Ovary (tissue), 3 donors: Measurements from ENCODE around the gene SBF2.

Experiments used
- EP300 ChIP-seq: sonication (generic); formaldehyde crosslinking; IDR thresholded peaks from one replicate; pipeline ENCODE4 v1.6.1; 2017; ENCODE audit warnings: antibody characterized with exemption
- POLR2A ChIP-seq: fragments of 450-650 bp; IDR thresholded peaks from one replicate; pipeline ENCODE4 v1.6.1; 2017; ENCODE audit warnings: antibody characterized with exemption, mild to moderate bottlenecking, moderate library complexity
- TF ChIP-seq, protein P1 (sequence below), 3 donors: fragments of 450-650 bp in 2 of 3; fragments of 200-600 bp in 1 of 3; IDR thresholded peaks; one replicate each; pipeline versions ENCODE4 v1.5.1 to v1.8.0; 2016 to 2022; ENCODE audit warnings: antibody characterized with exemption in 3 of 3, mild to moderate bottlenecking in 1 of 3
- donor health status: DM: no; HTN: no; CAD: no.

DNA sequence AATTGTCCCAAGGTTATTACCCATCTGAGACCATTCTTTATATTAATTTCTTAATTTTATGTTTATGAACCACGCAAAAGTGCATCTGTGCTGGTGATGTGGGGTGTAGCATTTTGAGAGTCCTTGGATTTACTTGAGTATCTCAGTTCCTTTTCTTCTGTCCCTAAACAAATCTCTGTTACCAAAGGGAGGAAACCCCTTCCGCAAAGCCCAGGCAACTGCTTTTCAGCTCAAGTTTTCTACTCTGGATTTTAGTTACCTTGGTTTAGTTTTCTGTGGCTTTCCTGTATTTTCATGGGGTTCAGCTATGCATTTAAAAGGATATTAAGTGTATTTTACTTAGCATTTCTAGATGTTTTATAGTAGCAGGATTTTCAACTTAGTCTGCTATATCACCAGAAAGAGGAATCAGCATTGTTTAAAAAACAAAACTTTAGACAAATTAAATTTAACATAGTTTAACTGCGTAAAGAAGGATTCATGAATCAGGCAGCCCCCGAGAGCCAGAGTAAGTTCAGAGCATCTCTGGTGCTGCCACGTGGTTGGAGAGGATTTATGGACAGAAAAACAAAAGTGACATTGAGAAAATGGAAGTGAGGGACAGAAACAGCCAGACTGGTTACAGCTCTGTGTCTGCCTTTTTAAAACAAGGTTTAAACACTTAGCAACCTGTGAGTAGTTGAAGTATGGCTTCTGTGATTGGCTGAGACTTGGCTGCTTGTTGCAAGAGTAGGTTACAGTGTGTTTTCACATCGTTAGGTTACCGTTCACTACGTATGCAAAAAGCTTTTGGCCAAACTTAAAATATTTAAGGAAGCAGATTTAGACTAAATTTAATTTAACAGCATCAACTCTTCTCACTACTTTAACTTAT is 20.4 kb upstream of the SBF2 start:
- TF ChIP-seq, protein P1, sequence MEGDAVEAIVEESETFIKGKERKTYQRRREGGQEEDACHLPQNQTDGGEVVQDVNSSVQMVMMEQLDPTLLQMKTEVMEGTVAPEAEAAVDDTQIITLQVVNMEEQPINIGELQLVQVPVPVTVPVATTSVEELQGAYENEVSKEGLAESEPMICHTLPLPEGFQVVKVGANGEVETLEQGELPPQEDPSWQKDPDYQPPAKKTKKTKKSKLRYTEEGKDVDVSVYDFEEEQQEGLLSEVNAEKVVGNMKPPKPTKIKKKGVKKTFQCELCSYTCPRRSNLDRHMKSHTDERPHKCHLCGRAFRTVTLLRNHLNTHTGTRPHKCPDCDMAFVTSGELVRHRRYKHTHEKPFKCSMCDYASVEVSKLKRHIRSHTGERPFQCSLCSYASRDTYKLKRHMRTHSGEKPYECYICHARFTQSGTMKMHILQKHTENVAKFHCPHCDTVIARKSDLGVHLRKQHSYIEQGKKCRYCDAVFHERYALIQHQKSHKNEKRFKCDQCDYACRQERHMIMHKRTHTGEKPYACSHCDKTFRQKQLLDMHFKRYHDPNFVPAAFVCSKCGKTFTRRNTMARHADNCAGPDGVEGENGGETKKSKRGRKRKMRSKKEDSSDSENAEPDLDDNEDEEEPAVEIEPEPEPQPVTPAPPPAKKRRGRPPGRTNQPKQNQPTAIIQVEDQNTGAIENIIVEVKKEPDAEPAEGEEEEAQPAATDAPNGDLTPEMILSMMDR (IDR thresholded peaks at IDR 0.05): no peak
- TF ChIP-seq POLR2A: no peak
- no peak for TF ChIP-seq EP300
